Measurements from ENCODE around the gene ASCL2. TPM values are rescaled to one million over a fixed set of nuclear protein-coding genes. Genes with fewer than 3 reads are reported as not detected.

Gene ASCL2
- total RNA-seq, 1 donor from 2014 or later, result 1.7 TPM

GRCh38 chr11:2269601-2270321 is 627 bp downstream of the ASCL2 start:
- Histone ChIP-seq H3K4me1 (peaks cover 31% of the 10 kb centered on the region), H3K4me3 (peak overlapping the region; percentile 54), H3K27me3 (ENCODE audit: low read depth) (peaks cover 53% of the 10 kb centered on the region), H3K27ac (peak overlapping the region; percentile 76), H3K9me3 (no peaks in the 10 kb centered on the region), H3K36me3 (no peaks in the 10 kb centered on the region)
- intact Hi-C loops (cut with DNase I), result no loop called here
- peak; percentile 35 for TF ChIP-seq CTCF (IDR thresholded peaks at IDR 0.05)
- DNase-seq (peak; percentile 76), ATAC-seq (peak; percentile 47 to 52)

GRCh38 chr11:2268729-2269600 is 1.4 kb downstream of the ASCL2 start:
- ATAC-seq (peak; percentile 63 to 78), DNase-seq (peak; percentile 81)
- intact Hi-C loops (cut with DNase I), result no loop called here
- peaks cover 53% of the 10 kb centered on the region for H3K27me3 ChIP-seq (ENCODE audit: low read depth)
- no peaks in the 10 kb centered on the region for H3K36me3 ChIP-seq
- TF ChIP-seq CTCF (IDR thresholded peaks at IDR 0.05), result no peak
- peaks cover 31% of the 10 kb centered on the region for H3K4me1 ChIP-seq
- H3K27ac ChIP-seq, result peak overlapping the region; percentile 76
- no peaks in the 10 kb centered on the region for H3K9me3 ChIP-seq
- H3K4me3 ChIP-seq, result peak overlapping the region; percentile 54

- H3K27me3 ChIP-seq (ENCODE audit: low read depth), result peaks cover 53% of the 10 kb centered on the region
- no peaks in the 10 kb centered on the region for H3K36me3 ChIP-seq
- no peak for TF ChIP-seq CTCF (IDR thresholded peaks at IDR 0.05)
- ATAC-seq (no peak), DNase-seq (no peak)
- no peaks in the 10 kb centered on the region for H3K9me3 ChIP-seq
- intact Hi-C loops (cut with DNase I), result no loop called here
- no peak overlapping the region for H3K27ac ChIP-seq
- peaks cover 31% of the 10 kb centered on the region for H3K4me1 ChIP-seq
- peak overlapping the region; percentile 54 for H3K4me3 ChIP-seq
Observed at GRCh38 chr11:2267851-2268728, 2.3 kb downstream of the ASCL2 start.

- Histone ChIP-seq H3K4me1 (peaks cover 31% of the 10 kb centered on the region), H3K27ac (no peak overlapping the region), H3K27me3 (ENCODE audit: low read depth) (peaks cover 47% of the 10 kb centered on the region), H3K4me3 (no peak overlapping the region), H3K9me3 (no peaks in the 10 kb centered on the region), H3K36me3 (no peaks in the 10 kb centered on the region)
- no peak for TF ChIP-seq CTCF (IDR thresholded peaks at IDR 0.05)
- intact Hi-C loops (cut with DNase I), result no loop called here
- ATAC-seq, result no peak
- DNase-seq, result no peak
Observed at GRCh38 chr11:2267306-2267850, 3.0 kb downstream of the ASCL2 start.

All from lower lobe of right lung (tissue), 2 donors.